HCT116 (cell line): ENCODE data around the gene FAM193B. TPM values are rescaled to one million over a fixed set of nuclear protein-coding genes. Genes with fewer than 3 reads are reported as not detected.

Source experiments
- ATAC-seq: fragments of 200-7000 bp; cut with Tn5 transposase; 2 replicates; pipeline ENCODE4 v1.9.1; 2020; ENCODE audit warnings: mild to moderate bottlenecking, moderate library complexity
- BruUV-seq: library from RNA; stranded (reverse); fragments of 400-500 nt; replicated peaks from 2 replicates; lab custom pipeline; 2021; lab: Mats Ljungman, UMichigan
- CTCF ChIA-PET: fragments of 300-600 bp; sonication (Branson Sonifier 250); formaldehyde crosslinking; loops from one replicate; lab custom pipeline; 2021; ENCODE audit warnings: antibody characterized with exemption; lab: Charles Lee
- POLR2A ChIA-PET: fragments of 300-600, 350-600 bp; sonication (Branson Sonifier 250); formaldehyde crosslinking; loops from one replicate; lab custom pipeline; 2021; ENCODE audit warnings: antibody characterized with exemption; lab: Charles Lee
- RAD21 ChIA-PET, 2 experiments: fragments of 300-600 bp; sonication (Branson Sonifier 250); formaldehyde crosslinking; loops; one replicate each; lab custom pipeline; 2023; ENCODE audit warnings: low total read pairs in 2 of 2; ENCODE audit not compliant: uncharacterized antibody in 2 of 2, unreplicated experiment in 2 of 2, low non-redundant PET in 1 of 2; lab: Charles Lee
- DNase-seq: peaks from one replicate; pipeline ENCODE4 v3.0.0-alpha.2; 2010; ENCODE audit warnings: low read depth, low spot score
- H2AFZ ChIP-seq: fragments of 200-600 bp; shearing (Covaris generic), sonication (generic); 2 replicates; pipeline ENCODE4 v1.6.1; 2017; ENCODE audit warnings: low read depth, mixed run types, mixed read lengths, antibody characterized with exemption, low read length; ENCODE audit not compliant: poor library complexity, severe bottlenecking
- H3K27ac ChIP-seq: 2 replicates; pipeline ENCODE4 v1.5.1; 2012; ENCODE audit warnings: low read depth, low read length
- H3K27me3 ChIP-seq: fragments of 200-600 bp; sonication (generic); 2 replicates; pipeline ENCODE4 v1.6.1; 2016; ENCODE audit warnings: mixed run types, low read length, mixed read lengths; ENCODE audit not compliant: insufficient read depth
- H3K36me3 ChIP-seq, 2 experiments: fragments of 200-500 bp in 1 of 2; fragments of 200-600 bp in 1 of 2; sonication (Bioruptor generic) in 1 of 2; sonication (generic) in 1 of 2; 2 replicates each; pipeline versions ENCODE4 v1.5.1 to v1.6.1; 2014 to 2016; ENCODE audit warnings: low read length in 2 of 2, inconsistent platforms in 1 of 2, mixed read lengths in 1 of 2, mixed run types in 1 of 2; ENCODE audit not compliant: insufficient read depth in 2 of 2, control insufficient read depth in 1 of 2
- H3K4me1 ChIP-seq, 2 experiments: fragments of 200-600 bp in 1 of 2; sonication (generic) in 1 of 2; 2 replicates each; pipeline versions ENCODE4 v1.5.1 to v1.6.1; 2012 to 2017; ENCODE audit warnings: low read length in 2 of 2, inconsistent platforms in 1 of 2, mild to moderate bottlenecking in 1 of 2, mixed read lengths in 1 of 2, mixed run types in 1 of 2, moderate library complexity in 1 of 2; ENCODE audit not compliant: insufficient read depth in 2 of 2, control insufficient read depth in 1 of 2
- H3K4me2 ChIP-seq: fragments of 200-600 bp; sonication (generic); 2 replicates; pipeline ENCODE4 v1.6.1; 2017; ENCODE audit warnings: mixed run types, low read length, mixed read lengths
- H3K4me3 ChIP-seq, 2 experiments: fragments of 200-600 bp in 1 of 2; sonication (generic) in 1 of 2; replicated peaks in 1 of 2; 2 replicates each; pipeline ENCODE4 v1.5.1; 2011 to 2016; ENCODE audit warnings: low read length in 2 of 2, control low read depth in 1 of 2, low read depth in 1 of 2, mild to moderate bottlenecking in 1 of 2, mixed read lengths in 1 of 2, mixed run types in 1 of 2
- H3K79me2 ChIP-seq: fragments of 200-600 bp; sonication (generic); 2 replicates; pipeline ENCODE4 v1.6.1; 2017; ENCODE audit warnings: mild to moderate bottlenecking, mixed run types, low read length, moderate library complexity, mixed read lengths; ENCODE audit not compliant: insufficient read depth
- H3K9ac ChIP-seq: fragments of 200-600 bp; sonication (generic); 2 replicates; pipeline ENCODE4 v1.6.1; 2016; ENCODE audit warnings: low read length, mixed read lengths
- H3K9me2 ChIP-seq: fragments of 200-600 bp; sonication (generic), shearing (Covaris generic); 2 replicates; pipeline ENCODE4 v1.6.1; 2017; ENCODE audit warnings: mixed run types, mild to moderate bottlenecking, moderate library complexity; ENCODE audit not compliant: insufficient read depth
- H3K9me3 ChIP-seq, 2 experiments: fragments of 200-500 bp in 1 of 2; fragments of 200-600 bp in 1 of 2; sonication (Bioruptor generic) in 1 of 2; sonication (generic) in 1 of 2; 2 replicates each; pipeline ENCODE4 v1.6.1; 2014 to 2017; ENCODE audit warnings: low read length in 2 of 2, mixed read lengths in 2 of 2, inconsistent platforms in 1 of 2, low read depth in 1 of 2, mild to moderate bottlenecking in 1 of 2, mixed run types in 1 of 2, moderate library complexity in 1 of 2; ENCODE audit not compliant: control insufficient read depth in 1 of 2, insufficient read depth in 1 of 2
- H4K20me1 ChIP-seq: fragments of 200-600 bp; sonication (generic), shearing (Covaris generic); 2 replicates; pipeline ENCODE4 v1.6.1; 2017; ENCODE audit warnings: mixed run types, mild to moderate bottlenecking, moderate library complexity; ENCODE audit not compliant: insufficient read depth
- CBX3 ChIP-seq: IDR thresholded peaks from 2 replicates; pipeline ENCODE4 v1.6.1; 2012; ENCODE audit warnings: low read depth
- CEBPB ChIP-seq: IDR thresholded peaks from 2 replicates; pipeline ENCODE4 v1.6.1; 2012; ENCODE audit warnings: low read depth
- EGR1 ChIP-seq: IDR thresholded peaks from 2 replicates; pipeline ENCODE4 v1.6.1; 2012; ENCODE audit warnings: low read depth
- EZH2phosphoT487 ChIP-seq: fragments of 200-600 bp; IDR thresholded peaks from 2 replicates; pipeline ENCODE4 v1.6.1; 2018; ENCODE audit warnings: antibody characterized with exemption, borderline replicate concordance
- FOSL1 ChIP-seq: IDR thresholded peaks from 2 replicates; pipeline ENCODE4 v1.6.1; 2012; ENCODE audit warnings: low read depth
- JUND ChIP-seq: IDR thresholded peaks from 2 replicates; pipeline ENCODE4 v1.6.1; 2012
- POLR2A ChIP-seq: IDR thresholded peaks from 2 replicates; pipeline ENCODE4 v1.7.0; 2011; ENCODE audit warnings: borderline replicate concordance; ENCODE audit not compliant: insufficient read depth, insufficient read length; ENCODE audit errors: extremely low read depth
- REST ChIP-seq: IDR thresholded peaks from 2 replicates; pipeline ENCODE4 v1.6.1; 2012; ENCODE audit warnings: low read depth
- SP1 ChIP-seq: IDR thresholded peaks from 2 replicates; pipeline ENCODE4 v1.6.1; 2012; ENCODE audit warnings: low read depth
- SRF ChIP-seq: IDR thresholded peaks from 2 replicates; pipeline ENCODE4 v1.6.1; 2012; ENCODE audit warnings: low read depth
- ZFX ChIP-seq: fragments of 450-650 bp; IDR thresholded peaks from 2 replicates; pipeline ENCODE4 v1.6.1; 2017
- intact Hi-C: fragments of 100-400 bp; cut with micrococcal nuclease; formaldehyde crosslinking; loops from 2 replicates; pipeline ENCODE4 v1.10.0; 2022
- total RNA-seq: library from RNA; stranded (reverse); gene quantifications from one replicate; pipeline ENCODE4 v1.2.1, GENCODE V29; 2021; ENCODE audit not compliant: unreplicated experiment
- TF ChIP-seq, protein P1 (sequence below): IDR thresholded peaks from 2 replicates; pipeline ENCODE4 v1.6.1; 2011; ENCODE audit warnings: mild to moderate bottlenecking, low read length, moderate library complexity; ENCODE audit not compliant: insufficient replicate concordance; ENCODE audit errors: extremely low read depth
- TF ChIP-seq, protein P2 (sequence below): IDR thresholded peaks from 2 replicates; pipeline ENCODE4 v1.6.1; 2012

FAM193B gene
- total RNA-seq, 1 experiment from 2014 or later = 54.0 TPM

GRCh38 chr5:177542816-177543465, 11.4 kb downstream of the FAM193B start (continued):
- TF ChIP-seq REST = no peak
- TF ChIP-seq, all 23 proteins: peak for 0

DNA sequence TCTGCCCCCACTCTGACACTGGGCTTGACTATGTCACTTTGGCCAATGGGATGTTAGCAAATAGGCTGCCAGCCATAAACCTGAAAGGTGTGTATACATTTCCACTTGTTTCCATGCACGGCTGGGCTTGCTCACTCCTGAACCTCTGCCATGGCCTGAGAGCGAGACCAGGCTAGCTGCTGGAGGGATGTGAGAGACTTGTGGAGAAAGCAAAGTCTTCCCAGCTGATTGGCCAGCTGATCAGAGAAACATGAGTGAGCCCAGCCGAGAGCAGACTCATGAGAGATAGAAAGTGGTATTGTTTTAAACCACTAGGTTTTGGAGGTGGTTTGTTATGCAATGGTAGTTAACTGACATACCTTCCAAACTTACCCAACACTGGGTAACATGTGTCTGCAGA, 13.9 kb downstream of the FAM193B start:
- H3K36me3 ChIP-seq = peaks cover 9 to 19% of the 10 kb centered on the region in 2 experiments; a peak in 3 of 4 replicates
- H2AFZ ChIP-seq = no peak overlapping the region
- no peaks in the 10 kb centered on the region for H3K27me3 ChIP-seq
- ChIA-PET CTCF (no interaction called here), POLR2A (no interaction called here), RAD21 (no interaction called here)
- no peak overlapping the region for H3K27ac ChIP-seq
- H4K20me1 ChIP-seq = peaks cover 4% of the 10 kb centered on the region; the same call in 1 of the 2 replicates
- DNase-seq = no peak
- no peak overlapping the region for H3K4me2 ChIP-seq
- H3K4me3 ChIP-seq = no peak overlapping the region
- H3K9me2 ChIP-seq = no peaks in the 10 kb centered on the region
- BruUV-seq = no TSS peak
- no peaks in the 10 kb centered on the region for H3K9me3 ChIP-seq
- no peak for ATAC-seq
- H3K9ac ChIP-seq = no peak overlapping the region
- intact Hi-C loops = no loop called here
- peaks cover 41% of the 10 kb centered on the region for H3K79me2 ChIP-seq
- H3K4me1 ChIP-seq = no peaks in the 10 kb centered on the region
- TF ChIP-seq, protein P1, sequence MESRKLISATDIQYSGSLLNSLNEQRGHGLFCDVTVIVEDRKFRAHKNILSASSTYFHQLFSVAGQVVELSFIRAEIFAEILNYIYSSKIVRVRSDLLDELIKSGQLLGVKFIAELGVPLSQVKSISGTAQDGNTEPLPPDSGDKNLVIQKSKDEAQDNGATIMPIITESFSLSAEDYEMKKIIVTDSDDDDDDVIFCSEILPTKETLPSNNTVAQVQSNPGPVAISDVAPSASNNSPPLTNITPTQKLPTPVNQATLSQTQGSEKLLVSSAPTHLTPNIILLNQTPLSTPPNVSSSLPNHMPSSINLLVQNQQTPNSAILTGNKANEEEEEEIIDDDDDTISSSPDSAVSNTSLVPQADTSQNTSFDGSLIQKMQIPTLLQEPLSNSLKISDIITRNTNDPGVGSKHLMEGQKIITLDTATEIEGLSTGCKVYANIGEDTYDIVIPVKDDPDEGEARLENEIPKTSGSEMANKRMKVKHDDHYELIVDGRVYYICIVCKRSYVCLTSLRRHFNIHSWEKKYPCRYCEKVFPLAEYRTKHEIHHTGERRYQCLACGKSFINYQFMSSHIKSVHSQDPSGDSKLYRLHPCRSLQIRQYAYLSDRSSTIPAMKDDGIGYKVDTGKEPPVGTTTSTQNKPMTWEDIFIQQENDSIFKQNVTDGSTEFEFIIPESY = no peak
- TF ChIP-seq POLR2A (no peak), SP1 (no peak), ZFX (no peak), CEBPB (no peak), EGR1 (no peak), EZH2phosphoT487 (no peak), CBX3 (no peak), JUND (no peak), SRF (no peak), FOSL1 (no peak)
- TF ChIP-seq, protein P2, sequence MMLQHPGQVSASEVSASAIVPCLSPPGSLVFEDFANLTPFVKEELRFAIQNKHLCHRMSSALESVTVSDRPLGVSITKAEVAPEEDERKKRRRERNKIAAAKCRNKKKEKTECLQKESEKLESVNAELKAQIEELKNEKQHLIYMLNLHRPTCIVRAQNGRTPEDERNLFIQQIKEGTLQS = no peak
